ENCODE measurements around the gene PERCC1.
"Not testable (repeated sequence)": the region's sequence is repeated elsewhere in the genome, so short reads cannot be mapped to it uniquely, and the experiment has no call there.

Gene PERCC1

GRCh38 chr16:1477033-1477432 is 46.2 kb downstream of the PERCC1 start:
- no peak overlapping the region for H3K4me3 ChIP-seq (ENCODE audit: low read length)
- DNase-seq (ENCODE audit: low read depth, low spot score): no peak

- H3K4me3 ChIP-seq (ENCODE audit: low read length); DNase-seq (ENCODE audit: low read depth, low spot score): not testable (repeated sequence)
These were observed 48.1 kb downstream of the PERCC1 start for GRCh38 chr16:1478937-1479336.

- no peak overlapping the region for H3K4me3 ChIP-seq (ENCODE audit: low read length)
- no peak for DNase-seq (ENCODE audit: low read depth, low spot score)
These were observed 51.3 kb downstream of the PERCC1 start for GRCh38 chr16:1481906-1482835.
